IPS-NIHi7 (cell line): Measurements from ENCODE around the gene STH.
"Not testable (repeated sequence)": the region's sequence is repeated elsewhere in the genome, so short reads cannot be mapped to it uniquely, and the experiment has no call there.

Experiments
- DNase-seq: peaks from one replicate; pipeline ENCODE4 v3.0.0; 2012; ENCODE audit warnings: mixed read lengths; ENCODE audit errors: extremely low spot score

Gene STH

GRCh38 chr17:45998987-45999899 lies at the start of gene STH:
TSS of gene STH (plus strand) at chr17:45999250. CDS start at chr17:45999280, 30 bp downstream.
- DNase-seq: no peak

GRCh38 chr17:45949755-45950320 lies 49.2 kb upstream of the STH start:
- no peak for DNase-seq

DNA sequence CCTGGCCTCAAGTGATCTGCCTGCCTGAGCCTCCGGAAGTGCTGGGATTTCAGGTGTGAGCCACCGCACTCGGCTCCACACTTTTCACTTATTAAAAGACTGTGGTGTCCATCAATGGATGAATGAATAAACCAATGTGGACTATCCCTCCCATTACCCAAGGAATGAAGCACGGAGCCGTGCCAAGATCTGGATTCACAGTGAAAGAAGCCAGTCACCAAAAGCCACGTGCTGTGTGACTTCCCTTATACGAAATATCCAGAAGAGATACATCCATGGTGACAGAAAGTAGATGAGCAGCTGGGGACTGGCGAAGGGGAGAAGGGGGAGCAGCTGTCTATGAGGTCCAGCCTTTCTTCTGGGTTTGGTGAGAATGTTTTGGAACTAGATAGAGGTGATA lies 48.2 kb upstream of the STH start:
- no peak for DNase-seq

DNA sequence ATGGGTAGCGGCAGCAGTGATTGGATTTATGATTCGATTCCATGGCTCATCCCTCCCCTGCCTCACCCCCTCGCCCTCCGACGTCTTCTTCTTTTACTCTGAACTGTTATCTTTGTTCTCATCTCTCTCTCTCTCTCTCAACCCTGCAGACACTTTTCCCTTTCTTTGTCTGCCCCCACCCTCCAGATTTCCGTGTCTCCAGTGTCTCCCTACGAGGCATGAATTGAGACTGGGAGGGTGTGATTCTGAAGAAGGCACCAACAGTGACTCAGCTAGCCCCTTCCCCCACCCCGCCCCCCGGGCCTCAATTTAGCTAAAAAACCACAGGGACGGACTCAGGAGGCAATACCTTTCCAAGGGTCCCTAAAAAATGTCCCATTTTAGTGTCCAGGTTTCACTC lies 47.6 kb upstream of the STH start:
- DNase-seq: no peak

GRCh38 chr17:45951941-45952340 lies 47.1 kb upstream of the STH start:
- DNase-seq: no peak

- DNase-seq: no peak
Observed at GRCh38 chr17:45952814-45953320, 46.2 kb upstream of the STH start.

- no peak for DNase-seq
Observed at GRCh38 chr17:45953561-45953960, 45.5 kb upstream of the STH start.

GRCh38 chr17:45954914-45955313 lies 44.1 kb upstream of the STH start:
- DNase-seq: no peak

DNA sequence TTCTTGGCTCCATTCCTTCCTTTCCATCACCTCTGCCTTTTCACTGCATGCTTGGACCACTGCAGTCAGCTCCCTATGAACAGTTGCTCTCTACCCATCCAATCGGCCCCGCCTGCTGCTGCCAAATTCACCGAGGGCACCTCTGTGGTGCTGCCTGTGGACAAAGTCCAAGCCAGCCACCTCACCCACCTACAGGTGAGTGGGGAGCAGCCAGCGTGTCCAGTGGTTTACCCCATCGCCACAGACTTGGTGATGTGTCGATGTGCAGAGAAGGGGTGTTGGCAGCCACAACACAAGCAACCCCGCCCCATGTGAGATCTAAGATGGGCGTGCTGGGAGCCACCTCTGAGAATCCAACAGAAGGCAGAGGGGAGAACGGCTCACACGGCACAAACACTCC lies 43.7 kb upstream of the STH start:
- DNase-seq: no peak

GRCh38 chr17:45956090-45956489 lies 43.0 kb upstream of the STH start:
- DNase-seq: no peak

GRCh38 chr17:45956746-45957145 lies 42.3 kb upstream of the STH start:
- DNase-seq: not testable (repeated sequence)

DNA sequence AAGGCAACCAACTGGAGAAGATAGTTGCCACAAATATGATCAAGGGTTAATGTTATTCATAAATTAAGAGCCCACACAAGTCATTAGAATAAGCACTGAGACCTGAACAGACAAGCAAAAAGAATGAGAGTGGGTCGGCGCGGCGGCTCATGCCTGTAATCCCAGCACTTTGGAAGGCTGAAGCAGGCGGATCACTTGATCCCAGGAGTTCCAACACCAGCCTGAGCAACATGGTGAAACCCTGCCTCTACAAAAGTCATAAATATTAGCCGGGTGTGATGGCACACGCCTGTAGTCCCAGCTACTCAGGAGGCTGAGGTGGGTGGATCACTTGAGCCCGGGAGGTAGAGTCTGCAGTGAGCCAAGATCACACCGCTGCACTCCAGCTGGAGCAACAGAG lies 40.7 kb upstream of the STH start:
- no peak for DNase-seq

DNA sequence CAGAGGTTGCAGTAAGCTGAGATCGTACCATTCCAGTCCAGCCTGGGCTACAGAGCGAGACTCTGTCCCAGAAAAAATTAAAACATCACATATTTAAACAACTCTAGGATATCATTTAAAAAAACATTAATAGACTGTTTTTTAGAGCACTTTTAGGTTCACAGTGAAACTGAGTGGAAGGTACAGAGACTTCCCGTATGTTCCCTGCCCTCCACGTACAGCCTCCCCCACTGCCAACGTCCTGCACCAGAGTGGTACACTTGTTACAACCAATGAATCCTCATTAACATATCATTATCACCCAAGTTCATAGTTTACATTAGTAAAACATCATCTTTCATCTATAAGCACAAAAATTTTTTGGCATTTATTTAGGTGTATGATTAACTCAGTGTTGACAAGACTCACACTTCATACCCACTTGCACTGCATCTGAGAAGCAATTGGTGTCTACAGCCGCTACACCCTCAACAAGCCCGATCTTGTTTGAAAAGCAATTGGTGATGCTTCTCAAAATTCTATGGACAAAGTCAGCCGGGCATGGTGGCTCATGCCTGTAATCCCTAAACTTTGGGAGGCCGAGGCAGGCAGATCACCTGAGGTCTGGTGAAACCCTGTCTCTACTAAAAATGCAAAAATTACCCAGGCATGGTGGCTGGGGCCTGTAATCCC lies 39.9 kb upstream of the STH start:
- no peak for DNase-seq

DNA sequence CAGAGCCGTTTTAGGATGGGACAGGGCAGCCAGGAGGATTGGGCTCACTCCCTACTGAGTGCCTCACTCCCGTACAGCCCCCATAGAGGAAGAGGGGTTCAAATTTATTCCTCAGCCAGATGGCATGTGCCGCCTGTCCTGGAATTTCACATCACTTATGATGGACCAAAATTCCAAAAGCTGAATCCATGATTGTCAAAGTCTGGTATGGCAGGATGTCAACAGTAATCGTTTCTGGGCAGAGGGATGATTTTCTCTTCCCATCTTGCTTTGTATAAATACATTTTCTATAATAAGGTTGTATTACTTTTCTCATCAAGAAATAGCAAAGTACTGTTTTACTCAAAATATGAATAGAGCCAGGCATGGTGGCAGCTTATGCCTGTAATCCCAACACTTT lies 38.7 kb upstream of the STH start:
- DNase-seq: no peak

DNA sequence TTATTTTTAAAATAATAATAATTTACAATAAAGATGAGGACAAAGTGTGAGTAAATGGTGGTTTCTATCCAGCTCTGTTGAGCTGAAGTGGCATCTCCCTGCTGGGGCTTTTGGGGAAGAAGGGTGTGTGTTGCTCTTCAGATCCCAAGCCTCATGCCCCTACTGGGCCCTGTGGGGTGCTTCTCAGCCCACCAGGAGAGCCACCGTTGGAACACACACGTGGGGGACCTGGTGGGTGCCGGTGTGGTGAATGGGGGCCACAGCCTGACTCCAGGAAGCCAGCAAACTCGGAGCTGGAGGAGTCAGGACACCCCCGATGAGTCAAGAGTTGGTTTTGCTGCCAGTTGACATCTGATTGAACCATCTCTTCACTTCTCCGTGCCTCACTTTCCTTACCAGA lies 37.8 kb upstream of the STH start:
- no peak for DNase-seq

DNA sequence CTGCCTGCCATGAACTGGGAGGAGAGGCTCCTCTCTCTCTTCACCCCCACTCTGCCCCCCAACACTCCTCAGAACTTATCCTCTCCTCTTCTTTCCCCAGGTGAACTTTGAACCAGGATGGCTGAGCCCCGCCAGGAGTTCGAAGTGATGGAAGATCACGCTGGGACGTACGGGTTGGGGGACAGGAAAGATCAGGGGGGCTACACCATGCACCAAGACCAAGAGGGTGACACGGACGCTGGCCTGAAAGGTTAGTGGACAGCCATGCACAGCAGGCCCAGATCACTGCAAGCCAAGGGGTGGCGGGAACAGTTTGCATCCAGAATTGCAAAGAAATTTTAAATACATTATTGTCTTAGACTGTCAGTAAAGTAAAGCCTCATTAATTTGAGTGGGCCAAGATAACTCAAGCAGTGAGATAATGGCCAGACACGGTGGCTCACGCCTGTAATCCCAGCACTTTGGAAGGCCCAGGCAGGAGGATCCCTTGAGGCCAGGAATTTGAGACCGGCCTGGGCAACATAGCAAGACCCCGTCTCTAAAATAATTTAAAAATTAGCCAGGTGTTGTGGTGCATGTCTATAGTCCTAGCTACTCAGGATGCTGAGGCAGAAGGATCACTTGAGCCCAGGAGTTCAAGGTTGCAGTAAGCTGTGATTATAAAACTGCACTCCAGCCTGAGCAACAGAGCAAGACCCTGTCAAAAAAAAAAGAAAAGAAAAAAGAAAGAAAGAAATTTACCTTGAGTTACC lies 36.7 kb upstream of the STH start:
- no peak for DNase-seq

GRCh38 chr17:45963283-45963682 lies 35.8 kb upstream of the STH start:
- no peak for DNase-seq

DNA sequence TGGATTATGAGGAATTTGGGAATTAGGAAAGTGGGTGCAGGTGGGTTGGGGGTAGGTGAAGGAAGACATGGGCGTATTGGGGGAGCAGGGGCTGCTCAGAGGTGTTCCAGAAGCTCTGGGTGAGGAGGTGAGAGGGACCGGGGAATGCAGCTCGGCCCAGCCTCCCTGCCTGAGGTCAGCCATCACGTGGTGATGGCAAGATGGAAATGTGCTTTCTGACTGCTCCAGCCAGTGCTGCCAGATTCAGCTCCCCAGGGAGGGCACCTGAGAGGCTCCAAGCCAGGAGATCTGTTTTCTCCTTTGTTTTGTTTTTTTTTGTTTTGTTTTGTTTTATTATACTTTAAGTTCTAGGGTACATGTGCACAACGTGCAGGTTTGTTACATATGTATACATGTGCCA lies 35.2 kb upstream of the STH start:
- no peak for DNase-seq

GRCh38 chr17:45964634-45965033 lies 34.4 kb upstream of the STH start:
- DNase-seq: no peak

- DNase-seq: no peak
Observed at GRCh38 chr17:45965812-45966211, 33.2 kb upstream of the STH start.

DNA sequence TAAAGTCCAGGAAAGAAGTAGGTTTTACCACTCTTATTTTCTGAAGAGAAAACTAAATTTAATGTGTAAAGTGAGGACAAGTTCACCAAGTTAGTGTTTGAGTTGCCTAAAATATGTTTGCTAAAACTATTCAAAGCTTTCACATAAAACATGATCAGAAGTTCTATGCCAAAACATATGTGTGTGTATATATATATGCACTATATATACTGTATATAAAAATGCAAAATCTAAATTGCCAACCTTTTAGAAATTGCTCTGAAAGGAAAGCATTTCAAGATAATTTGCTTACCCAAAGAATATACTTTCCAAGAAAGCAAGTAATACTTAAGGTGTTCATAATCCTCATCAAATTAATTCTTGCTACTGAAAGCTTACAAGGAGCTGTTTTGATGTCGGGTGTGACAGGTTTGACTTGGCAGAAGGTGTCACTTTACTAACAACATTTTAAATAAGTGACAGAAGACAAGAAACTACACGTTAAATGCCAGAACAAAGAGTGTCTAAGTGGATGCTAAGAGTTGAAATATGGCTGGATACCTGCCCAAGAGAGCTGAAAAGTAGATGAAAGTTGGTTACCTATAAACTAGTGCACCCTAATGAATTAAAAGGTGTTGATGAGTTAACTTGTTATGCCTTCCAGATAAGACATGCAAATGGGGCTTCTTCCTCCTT lies 32.3 kb upstream of the STH start:
- DNase-seq: no peak
